ENCODE results near the gene RASD1. TPM values are rescaled to one million over a fixed set of nuclear protein-coding genes. Genes with fewer than 3 reads are reported as not detected.

Gene RASD1
- total RNA-seq, 1 donor from 2014 or later = 6.4 TPM

DNA sequence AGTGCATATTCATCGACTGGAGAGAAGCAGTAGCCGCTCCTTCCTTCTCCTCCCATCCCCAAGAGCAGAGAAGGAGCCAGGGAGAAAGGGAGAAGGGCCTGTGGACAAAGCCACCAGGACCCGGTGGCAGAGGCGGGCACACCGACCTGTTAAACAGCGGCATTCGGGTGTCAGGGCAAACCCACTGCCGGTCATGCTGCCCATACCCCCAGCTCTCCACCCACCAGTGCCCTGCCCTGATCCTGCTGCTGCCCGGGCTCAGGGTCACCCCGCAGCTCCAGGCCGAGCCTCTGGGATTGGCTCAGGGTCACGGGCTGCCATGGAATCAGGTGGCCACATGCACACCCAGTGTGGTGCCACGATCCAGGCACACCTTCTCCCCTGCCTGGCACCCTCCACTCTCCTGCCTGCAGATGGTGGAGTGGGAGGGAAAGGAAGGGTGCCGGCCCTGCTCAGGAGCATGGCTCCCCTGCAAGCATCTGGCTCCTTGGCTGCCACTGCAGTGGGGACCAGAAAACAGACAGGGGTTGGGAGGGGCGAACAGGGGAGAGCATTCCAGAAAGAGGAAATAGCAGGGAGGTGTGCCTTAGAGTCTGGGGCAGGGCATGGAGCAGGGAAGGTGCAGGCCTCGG, 18.3 kb upstream of the RASD1 start:
- Mint-ChIP-seq H3K27ac (no peak overlapping the region), H3K4me3 (no peak overlapping the region), H3K4me1 (ENCODE audit: unreplicated experiment) (peaks cover 17% of the 10 kb centered on the region), H3K9me3 (no peaks in the 10 kb centered on the region), H3K27me3 (no peaks in the 10 kb centered on the region), H3K36me3 (no peaks in the 10 kb centered on the region)
- no peak for TF ChIP-seq CTCF (conservative IDR thresholded peaks at IDR 0.05)
- no peak for DNase-seq (ENCODE audit: extremely low spot score, unreplicated experiment)

DNA sequence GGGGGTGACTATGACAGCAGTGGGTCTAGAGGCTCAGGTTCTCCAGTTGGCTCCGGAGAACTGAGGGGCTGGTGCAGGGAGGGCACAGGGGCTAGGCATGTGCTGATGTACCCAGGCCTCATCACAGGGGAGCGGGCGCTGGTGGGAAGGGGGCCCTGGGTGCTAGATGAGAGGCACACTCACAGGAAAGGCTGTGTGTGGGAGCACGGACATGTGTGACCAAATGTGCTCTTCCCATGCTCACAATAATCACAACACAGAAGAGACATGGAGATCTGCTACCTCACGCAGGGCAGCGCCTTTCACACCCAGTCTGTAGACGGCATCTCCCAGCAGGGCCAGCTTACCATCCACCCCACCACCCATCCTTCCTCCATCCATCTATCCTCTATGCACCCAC, 17.4 kb upstream of the RASD1 start:
- H3K4me3 Mint-ChIP-seq = peak overlapping the region; percentile 7
- H3K9me3 Mint-ChIP-seq = no peaks in the 10 kb centered on the region
- no peak for TF ChIP-seq CTCF (conservative IDR thresholded peaks at IDR 0.05)
- no peaks in the 10 kb centered on the region for H3K36me3 Mint-ChIP-seq
- H3K27me3 Mint-ChIP-seq = no peaks in the 10 kb centered on the region
- peaks cover 17% of the 10 kb centered on the region for H3K4me1 Mint-ChIP-seq (ENCODE audit: unreplicated experiment)
- no peak for DNase-seq (ENCODE audit: extremely low spot score, unreplicated experiment)
- no peak overlapping the region for H3K27ac Mint-ChIP-seq

DNA sequence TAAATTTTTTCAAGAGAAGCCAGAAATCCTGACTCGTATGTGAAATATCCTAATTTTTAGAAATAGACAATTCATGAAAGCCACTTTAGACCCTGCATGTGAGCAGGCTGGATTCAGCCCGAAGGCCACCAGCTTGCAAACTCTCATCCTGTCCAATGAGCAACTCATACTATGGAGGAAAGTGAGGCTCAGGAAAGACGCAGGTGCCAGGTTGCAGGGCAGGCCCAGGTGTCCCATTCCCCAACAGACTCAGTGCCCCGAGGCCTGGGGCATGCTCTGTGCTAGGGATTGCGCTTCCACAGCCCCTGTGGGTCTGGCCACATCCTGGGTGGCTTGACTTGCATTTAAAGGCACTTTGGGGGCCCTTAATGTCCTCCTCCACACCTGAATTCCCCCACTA, 16.7 kb upstream of the RASD1 start:
- H3K27ac Mint-ChIP-seq = no peak overlapping the region
- H3K27me3 Mint-ChIP-seq = no peaks in the 10 kb centered on the region
- H3K9me3 Mint-ChIP-seq = no peaks in the 10 kb centered on the region
- peaks cover 17% of the 10 kb centered on the region for H3K4me1 Mint-ChIP-seq (ENCODE audit: unreplicated experiment)
- no peak for TF ChIP-seq CTCF (conservative IDR thresholded peaks at IDR 0.05)
- no peak overlapping the region for H3K4me3 Mint-ChIP-seq
- H3K36me3 Mint-ChIP-seq = no peaks in the 10 kb centered on the region
- DNase-seq (ENCODE audit: extremely low spot score, unreplicated experiment) = no peak

DNA sequence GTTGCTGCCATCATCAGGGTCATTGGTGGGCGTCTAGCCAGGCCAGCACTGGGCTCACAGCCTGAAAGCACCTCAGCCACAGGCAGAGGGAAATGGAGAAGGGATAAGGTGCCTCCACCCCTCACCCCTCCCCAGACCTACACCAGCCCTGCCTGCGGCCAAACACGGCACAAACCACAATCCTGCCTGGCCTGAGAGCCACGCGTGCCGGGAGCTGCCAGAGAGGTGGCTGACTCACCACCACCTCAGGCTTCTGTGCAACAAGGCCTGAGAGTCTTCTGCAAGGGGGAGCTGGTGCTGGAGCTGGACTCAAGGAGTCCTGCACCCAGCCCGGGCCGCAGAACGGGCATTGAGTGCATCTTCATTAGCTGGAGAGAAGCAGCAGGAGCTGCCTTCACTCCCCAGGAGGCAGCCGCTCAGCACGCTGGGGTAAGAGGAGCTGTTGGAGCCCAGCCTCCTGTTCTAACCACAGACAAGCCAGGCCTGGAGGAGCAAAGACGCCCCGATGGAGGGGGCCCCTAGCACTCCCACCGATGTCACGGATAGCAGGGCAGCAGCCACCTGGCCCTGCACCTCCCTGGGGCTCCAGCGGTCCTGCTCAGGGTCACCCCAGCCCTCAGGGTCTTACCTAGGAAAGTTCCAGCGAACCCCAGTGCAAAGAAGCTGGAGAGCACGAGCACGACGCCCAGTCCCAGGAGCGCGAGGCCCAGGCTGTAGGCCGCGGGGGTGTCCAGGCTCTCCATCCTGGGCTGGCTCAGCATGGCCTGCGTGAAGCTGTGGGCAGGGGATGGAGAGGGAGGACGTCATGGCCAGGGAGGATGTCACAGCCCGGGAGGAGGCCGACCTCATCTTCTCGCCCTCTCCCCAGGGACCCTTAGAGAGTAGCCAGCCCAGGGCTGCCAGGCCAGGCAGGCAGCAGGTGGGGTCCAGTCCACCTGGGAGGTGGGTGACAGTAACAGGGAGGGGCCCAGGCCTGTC, 16.0 kb upstream of the RASD1 start:
- Mint-ChIP-seq H3K4me3 (no peak overlapping the region), H3K36me3 (no peaks in the 10 kb centered on the region), H3K27ac (no peak overlapping the region), H3K27me3 (no peaks in the 10 kb centered on the region), H3K9me3 (no peaks in the 10 kb centered on the region), H3K4me1 (ENCODE audit: unreplicated experiment) (peaks cover 17% of the 10 kb centered on the region)
- no peak for TF ChIP-seq CTCF (conservative IDR thresholded peaks at IDR 0.05)
- DNase-seq (ENCODE audit: extremely low spot score, unreplicated experiment) = no peak

DNA sequence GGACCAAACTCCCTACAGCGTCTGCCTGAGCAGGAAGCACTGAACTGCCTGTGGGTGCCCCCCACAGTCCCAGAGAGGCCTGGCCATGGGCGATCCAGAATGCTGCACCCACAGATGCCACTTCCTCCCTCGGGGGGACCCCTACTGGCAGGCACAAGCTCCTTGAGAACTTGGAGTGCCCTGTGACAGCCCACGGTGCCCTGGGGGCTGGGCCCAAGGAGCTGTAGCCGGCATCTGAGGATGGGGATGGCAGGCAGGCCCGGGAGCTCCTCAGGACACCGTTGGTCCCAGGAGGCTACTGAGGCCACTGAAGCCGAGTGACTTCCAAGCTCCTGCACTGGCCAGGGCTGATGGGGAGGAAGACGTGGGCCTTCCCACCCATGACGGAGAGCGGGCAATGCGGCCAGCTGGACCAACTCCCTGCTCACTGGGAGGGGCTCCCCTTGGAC, 15.1 kb upstream of the RASD1 start:
- peaks cover 16% of the 10 kb centered on the region for H3K4me1 Mint-ChIP-seq (ENCODE audit: unreplicated experiment)
- no peak for TF ChIP-seq CTCF (conservative IDR thresholded peaks at IDR 0.05)
- H3K27ac Mint-ChIP-seq = no peak overlapping the region
- H3K4me3 Mint-ChIP-seq = no peak overlapping the region
- no peaks in the 10 kb centered on the region for H3K27me3 Mint-ChIP-seq
- no peaks in the 10 kb centered on the region for H3K36me3 Mint-ChIP-seq
- H3K9me3 Mint-ChIP-seq = no peaks in the 10 kb centered on the region
- DNase-seq (ENCODE audit: extremely low spot score, unreplicated experiment) = no peak
